ENCODE results near the gene C1QTNF9.
"Not testable (repeated sequence)": the region's sequence is repeated elsewhere in the genome, so short reads cannot be mapped to it uniquely, and the experiment has no call there.

GRCh38 chr13:24371273-24371672 lies 61.9 kb downstream of the C1QTNF9 start:
- TF ChIP-seq BHLHE40 (IDR thresholded peaks at IDR 0.05; ENCODE audit: low read depth, low read length); CTCF (conservative IDR thresholded peaks at IDR 0.05; ENCODE audit: low read depth, low read length): not testable (repeated sequence)

Measured in IMR-90 (cell line).